ENCODE data around the gene DPYSL4.
"Not testable (repeated sequence)": the region's sequence is repeated elsewhere in the genome, so short reads cannot be mapped to it uniquely, and the experiment has no call there.

The DPYSL4 gene

DNA sequence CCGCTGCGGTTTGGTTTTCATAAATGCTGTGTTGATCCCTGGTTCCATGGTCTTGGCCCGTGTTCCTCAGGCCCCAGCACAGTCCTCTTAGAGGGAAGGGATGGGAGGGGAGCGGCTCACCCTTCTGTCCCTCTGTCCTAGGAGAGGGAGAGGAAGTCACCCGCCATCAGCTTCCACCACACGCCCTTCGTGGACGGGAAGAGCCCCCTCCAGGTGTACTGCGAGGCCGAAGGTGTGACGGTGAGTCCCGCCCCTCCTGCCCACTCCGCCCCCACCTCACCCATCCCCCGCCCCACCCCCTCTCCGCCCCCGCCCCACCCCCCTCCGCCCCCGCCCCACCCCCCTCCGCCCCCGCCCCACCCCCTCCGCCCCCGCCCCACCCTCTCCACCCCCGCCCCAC lies 37.5 kb upstream of the DPYSL4 start:
- no peak for DNase-seq (ENCODE audit: extremely low read depth in 1 of 2, low read depth in 1 of 2)

DNA sequence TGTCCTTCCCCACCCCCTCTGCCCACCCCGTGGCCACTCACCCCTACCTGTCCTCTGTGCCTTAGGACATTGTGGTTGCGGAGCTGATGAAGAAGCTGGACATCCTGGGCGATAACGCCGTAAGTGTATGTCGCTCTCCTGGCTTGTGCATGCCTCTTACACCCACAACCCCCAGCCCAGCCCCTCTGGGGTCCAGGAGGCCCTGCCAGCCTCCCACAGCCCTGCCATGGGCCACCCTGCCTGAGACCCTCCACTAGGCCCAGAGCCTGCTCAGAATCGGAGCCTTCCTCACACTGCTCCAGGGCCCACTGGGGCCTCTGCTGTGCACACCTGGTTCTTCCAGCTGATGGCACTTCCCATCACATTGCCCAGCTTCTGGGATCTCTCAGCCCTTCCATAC lies 36.8 kb upstream of the DPYSL4 start:
- no peak for DNase-seq (ENCODE audit: extremely low read depth in 1 of 2, low read depth in 1 of 2)

DNA sequence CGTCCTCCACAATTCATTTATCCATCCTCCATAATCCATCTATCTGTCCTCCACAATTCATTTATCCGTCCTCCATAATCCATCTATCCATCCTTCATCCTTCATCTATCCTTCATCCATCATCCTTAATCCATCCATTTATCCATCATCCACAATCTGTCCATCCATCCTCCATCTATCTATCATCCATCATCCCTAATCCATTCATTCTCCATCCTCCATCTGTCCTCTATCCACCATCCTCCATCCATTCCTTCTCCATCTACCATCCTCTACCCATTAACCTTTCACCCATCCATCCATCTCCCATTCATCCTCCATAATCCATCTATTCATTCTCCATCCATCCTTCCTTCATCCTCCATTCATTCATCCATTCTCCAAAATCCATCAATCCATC lies 36.0 kb upstream of the DPYSL4 start:
- no peak for DNase-seq (ENCODE audit: extremely low read depth in 1 of 2, low read depth in 1 of 2)

DNA sequence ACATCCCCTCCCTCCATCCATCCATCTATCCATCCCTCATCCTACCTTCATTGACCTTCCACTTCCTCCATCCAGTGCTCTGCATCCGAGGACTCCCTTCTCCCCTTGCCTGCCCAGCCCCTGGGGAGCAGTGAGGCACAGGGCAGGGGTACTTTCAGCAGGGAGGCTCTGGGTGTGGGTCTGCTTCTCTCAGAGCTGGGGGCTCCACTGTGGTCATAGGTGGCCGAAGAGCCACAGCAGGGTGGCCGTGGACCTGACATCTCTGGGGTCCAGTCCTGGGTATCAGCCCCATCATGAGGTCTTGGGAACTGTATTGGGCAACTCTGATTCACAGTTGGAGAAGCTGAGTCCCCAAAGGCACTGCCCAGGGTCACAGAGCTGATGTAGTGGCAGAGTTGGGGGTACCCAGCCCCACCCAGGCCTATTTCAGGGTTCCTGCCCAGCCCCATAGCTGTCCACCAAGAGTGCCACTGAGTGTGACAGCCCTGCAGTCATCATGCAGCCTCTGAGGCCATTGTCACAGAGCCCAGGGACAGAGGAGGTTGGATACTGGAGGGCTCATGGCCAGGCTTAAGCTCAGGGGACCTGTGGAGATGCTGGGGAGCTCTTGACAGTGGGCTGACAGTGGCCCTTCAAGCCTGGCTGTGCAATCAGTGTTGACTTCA lies 35.3 kb upstream of the DPYSL4 start:
- no peak for DNase-seq (ENCODE audit: extremely low read depth in 1 of 2, low read depth in 1 of 2)

DNA sequence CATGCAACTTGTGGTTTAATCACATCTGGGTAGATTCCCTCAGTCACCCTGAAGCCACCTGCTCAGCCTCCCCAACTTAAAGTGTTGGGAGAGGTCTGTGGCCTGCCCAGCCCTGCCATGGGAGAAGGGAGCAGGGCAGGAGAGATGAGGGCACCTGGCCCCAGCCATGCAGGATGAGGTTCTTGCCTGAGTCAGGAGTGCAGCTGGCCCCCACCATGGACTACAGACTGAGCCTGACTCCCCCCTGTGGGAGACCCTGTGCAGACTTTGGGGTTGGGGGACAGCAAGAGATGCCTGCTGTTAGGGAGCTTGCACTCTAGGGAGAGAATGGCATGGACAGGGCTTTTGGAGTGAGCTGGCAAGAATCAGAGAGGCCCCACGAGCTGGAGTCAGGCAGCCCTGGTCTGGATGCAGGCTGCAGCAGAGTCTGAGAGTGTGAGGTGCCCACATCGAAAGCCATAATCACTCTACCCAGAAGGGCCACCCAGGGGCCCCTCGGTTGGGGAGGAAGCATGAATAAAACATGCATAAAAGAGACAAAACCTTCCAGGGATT lies 34.7 kb upstream of the DPYSL4 start:
- DNase-seq (ENCODE audit: extremely low read depth in 1 of 2, low read depth in 1 of 2): no peak

DNA sequence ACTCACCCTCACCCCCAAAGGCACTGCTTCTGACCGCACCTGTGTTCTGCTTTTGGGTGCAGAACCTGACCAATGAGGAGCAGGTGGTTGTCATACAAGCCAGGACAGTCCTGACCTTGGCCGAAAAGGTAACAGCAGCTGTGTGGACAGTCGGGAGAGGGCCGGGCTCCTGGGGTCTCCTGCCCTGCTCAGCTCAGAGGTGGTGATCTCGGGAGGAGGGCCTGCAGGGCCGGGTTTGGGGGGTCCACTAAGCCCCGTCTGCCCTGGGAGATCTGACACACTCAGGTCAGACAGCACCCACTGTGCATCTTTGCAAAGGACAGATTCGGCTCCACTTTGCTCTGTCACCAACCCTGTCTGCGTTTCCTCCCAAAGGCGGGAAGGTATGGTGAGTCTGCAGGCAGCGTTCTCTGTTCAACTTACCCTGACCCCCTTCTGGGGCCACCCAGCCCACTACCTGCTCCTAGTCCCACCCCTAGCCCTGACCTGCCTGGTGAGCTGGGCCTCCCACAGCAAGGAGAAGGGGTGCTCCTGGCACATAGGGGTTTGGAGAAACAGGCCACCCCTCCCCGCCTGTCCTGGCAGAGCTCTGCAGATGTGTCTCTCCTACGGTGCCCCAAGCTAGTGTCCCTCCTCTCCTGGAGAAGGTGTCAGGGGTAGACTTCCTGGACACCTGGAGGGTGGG lies 33.7 kb upstream of the DPYSL4 start:
- DNase-seq (ENCODE audit: extremely low read depth in 1 of 2, low read depth in 1 of 2): no peak

DNA sequence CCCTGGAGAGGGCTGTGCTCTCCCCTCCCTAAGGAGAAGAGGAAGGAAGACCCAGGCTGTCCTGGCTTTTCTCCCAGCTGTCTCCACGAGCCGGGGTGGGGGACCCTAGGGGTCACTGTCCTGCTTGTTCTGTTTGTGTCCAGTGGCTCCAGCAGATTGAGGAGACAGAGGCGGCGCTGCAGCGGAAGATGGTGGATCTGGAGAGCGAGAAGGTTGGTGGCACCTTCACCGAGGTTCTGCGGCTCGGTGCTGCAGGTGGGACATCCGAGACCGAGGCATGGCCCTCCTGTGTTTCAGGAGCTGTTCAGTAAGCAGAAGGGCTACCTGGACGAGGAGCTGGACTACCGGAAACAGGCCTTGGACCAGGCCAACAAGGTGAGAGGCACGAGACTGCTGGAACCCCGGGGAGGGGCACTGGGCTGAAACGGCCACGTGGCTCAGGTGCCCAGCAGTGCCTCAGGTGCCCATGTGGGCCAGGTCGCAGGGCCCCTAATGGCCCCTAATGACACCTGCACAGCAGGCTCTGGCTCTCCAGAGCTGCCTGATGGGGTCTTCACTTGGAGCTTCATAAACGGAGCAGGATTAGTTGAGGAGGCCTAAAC lies 33.0 kb upstream of the DPYSL4 start:
- DNase-seq (ENCODE audit: extremely low read depth in 1 of 2, low read depth in 1 of 2): no peak

DNA sequence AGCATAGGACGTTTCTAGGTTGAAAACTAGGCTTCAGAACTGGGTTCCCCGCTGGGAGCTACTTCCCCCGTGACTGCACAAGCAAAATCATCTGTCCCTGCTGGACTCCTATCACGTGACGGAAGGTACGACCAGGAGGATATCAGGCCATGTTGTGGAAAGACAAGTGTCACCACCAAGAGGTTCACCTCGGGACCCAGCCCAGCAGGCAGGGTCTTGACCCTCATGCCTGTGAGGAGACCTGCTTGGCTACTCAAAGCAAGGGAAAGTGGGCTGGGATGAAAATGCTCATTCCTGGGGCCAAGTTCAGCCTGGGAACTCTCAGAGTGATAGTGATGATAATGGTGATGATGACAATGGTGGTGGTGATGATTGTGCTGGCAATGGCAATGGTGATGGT lies 32.3 kb upstream of the DPYSL4 start:
- DNase-seq (ENCODE audit: extremely low read depth in 1 of 2, low read depth in 1 of 2): no peak

DNA sequence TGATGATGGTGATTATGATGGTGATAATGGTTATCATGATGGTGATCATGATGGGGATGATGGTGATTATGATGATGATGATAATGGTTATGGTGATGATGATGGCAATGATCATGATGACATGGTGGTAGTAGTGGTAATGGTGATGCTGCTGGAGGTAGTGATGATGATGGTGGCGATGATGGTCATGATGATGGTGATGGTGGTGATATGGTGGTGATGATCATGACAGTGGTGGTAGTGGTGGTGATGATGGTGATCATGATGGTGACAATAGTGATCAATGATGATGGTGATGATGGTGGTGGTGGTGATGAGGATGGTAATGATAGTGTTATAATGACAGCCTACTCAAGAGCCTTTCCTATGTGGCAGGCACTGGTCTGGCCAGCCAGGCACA lies 31.8 kb upstream of the DPYSL4 start:
- no peak for DNase-seq (ENCODE audit: extremely low read depth in 1 of 2, low read depth in 1 of 2)

DNA sequence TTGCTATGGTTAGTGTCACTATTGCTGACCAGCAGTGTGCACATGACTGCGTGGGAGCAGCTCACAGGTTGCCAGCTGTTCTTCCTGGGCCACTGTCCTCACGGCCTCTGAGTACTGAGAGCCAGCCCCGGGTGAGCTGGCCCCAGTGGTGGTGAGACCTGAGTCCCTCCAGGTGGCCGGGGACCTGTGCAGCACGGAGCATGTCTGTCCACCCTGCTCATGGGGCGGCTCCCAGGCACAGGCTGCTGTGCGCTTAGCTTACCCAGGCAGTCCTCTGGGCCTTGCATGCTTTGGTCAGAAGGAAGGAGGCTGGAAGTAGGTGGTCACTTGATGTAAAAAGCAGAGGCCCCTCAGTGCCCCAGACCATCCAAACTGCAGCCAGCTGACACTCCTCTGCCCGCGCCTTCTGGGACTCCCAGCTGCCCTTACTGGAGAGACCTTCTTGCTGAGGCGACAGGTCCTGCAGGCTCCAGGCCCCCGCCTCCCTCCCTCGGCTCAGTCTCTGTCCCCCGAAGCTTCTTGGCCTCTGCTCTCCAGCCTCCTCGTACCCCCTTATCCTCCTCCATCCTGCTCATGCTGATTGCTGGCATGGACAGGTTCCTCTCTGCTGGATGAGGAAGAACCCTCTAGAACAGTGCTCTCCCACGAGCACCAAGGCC lies 30.9 kb upstream of the DPYSL4 start:
- DNase-seq (ENCODE audit: extremely low read depth in 1 of 2, low read depth in 1 of 2): no peak

DNA sequence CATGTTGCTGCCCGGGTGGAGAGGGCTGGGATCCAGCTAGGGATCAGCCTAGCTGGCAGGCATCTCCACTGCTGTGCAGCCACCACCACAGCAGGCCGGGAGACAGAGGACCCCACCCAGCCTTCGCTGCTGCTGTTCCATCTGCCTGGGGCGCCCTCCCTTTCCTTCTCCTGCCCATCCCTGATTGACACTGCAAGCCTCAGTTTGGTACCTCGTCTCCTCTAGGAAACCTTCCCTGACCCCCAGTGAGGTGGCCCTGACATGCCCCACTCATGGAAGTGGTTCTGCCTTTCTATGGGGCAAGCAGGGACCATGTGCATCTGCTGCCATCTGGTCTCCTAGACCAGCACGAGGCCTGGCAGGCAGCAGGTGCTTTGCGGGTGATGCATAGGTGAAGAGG lies 30.4 kb upstream of the DPYSL4 start:
- DNase-seq (ENCODE audit: extremely low read depth in 1 of 2, low read depth in 1 of 2): no peak

DNA sequence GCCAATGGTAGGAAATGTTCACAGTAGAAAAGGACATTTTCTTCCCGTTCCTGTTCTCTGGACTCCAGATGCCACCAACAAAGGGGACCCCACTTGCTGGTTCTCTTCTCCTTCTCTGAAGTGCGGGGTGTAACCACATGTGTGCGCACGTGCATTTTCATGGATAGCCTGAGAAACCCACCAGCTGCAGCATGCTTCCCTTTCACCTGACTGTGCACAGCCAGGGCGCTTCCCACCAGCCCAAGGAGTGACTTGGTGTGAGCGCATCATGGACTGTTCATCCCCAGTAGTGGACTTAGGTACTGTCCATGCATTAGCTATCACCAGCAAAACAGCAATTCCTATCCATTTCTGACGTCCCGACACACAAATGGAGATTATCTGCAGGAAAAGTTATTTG lies 29.6 kb upstream of the DPYSL4 start:
- DNase-seq (ENCODE audit: extremely low read depth in 1 of 2, low read depth in 1 of 2): no peak

DNA sequence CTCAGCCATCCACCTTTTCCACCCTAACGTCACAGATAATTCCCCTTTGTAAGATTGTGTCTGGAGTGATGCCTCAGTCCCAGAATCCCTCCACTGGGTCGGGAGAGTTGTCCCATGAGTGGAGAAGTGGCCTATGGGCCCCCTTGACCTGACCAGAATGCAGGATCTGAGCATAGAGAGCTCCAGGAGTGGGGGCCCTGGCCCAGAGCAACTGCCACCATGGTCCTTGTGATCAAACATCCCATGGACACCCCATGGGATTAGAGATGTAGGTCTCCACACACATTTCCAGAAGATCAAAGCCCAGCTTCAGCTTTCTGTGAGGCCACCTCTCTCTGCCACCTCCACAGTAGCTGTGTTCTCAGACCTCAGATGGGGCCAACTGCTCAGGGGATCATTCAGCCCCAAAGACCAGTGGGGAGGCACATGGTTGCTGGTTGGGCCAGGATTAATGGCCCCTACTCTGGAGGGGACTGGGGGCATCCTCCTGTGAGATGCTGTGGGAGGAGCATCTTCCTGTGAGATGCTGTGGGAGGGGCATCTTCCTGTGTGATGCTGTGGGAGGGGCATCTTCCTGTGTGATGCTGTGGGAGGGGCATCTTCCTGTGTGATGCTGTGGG lies 28.5 kb upstream of the DPYSL4 start:
- DNase-seq (ENCODE audit: extremely low read depth in 1 of 2, low read depth in 1 of 2): peak in 1 of 2 donors; percentile 14

DNA sequence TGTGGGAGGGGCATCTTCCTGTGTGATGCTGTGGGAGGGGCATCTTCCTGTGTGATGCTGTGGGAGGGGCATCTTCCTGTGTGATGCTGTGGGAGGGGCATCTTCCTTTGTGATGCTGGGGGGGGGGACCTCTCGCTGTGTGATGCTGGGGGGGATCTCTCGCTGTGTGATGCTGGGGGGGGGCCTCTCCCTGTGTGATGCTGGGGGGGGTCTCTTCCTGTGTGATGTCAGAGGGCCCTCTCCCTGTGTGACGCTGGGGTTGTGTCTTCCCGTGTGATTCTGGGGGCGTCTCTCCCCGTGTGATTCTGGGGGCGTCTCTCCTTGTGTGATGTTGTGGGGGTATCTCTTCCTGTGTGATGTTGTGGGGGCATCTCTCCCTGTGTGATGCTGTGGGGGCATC lies 27.9 kb upstream of the DPYSL4 start:
- DNase-seq (ENCODE audit: extremely low read depth in 1 of 2, low read depth in 1 of 2): no peak

DNA sequence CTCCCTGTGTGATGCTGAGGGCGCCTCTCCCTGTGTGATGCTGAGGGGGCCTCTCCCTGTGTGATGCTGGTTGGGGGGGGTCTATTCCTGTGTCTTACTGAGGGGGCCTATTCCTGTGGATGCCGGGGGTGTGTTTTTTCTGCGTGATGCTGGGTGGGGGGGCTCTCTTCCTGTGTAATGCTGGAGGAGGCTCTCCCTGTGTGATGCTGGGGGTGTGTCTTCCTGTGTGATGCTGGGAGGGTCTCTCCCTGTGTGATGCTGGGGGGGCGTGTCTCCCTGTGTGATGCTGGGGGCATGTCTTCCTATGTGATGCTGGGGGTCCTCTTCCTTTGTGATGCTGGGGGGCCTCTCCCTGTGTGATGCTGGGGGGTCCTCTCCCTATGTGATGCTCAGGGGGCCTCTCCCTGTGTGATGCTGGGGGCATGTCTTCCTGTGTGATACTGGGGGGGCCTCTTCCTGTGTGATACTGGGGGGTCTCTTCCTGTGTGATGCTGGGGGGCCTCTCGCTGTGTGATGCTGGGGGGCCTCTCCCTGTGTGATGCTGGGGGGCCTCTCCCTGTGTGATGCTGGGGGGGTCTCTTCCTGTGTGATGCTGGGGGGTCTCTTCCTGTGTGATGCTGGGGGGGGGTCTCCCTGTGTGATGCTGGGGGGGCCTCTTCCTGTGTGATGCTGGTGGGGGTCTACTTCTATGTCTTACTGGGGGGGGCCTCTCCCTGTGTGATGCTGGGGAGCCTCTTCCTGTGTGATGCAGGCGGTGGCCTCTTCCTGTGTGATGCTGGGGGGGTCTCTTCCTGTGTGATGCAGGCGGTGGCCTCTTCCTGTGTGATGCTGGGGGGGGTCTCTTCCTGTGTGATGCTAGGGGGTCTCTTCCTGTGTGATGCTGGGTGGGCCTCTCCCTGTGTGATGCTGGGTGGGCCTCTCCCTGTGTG lies 27.2 kb upstream of the DPYSL4 start:
- peak in 1 of 2 donors; percentile 17 for DNase-seq (ENCODE audit: extremely low read depth in 1 of 2, low read depth in 1 of 2)

DNA sequence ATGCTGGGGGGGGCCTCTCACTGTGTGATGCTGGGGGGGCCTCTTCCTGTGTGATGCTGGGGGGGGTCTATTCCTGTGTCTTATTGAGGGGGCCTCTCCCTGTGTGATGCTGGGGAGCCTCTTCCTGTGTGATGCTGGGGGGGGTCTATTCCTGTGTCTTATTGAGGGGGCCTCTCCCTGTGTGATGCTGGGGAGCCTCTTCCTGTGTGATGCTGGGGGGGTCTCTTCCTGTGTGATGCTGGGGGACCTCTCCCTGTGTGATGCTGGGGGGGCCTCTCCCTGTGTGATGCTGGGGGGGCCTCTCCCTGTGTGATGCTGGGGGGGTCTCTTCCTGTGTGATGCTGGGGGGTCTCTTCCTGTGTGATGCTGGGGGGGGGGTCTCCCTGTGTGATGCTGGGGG lies 26.5 kb upstream of the DPYSL4 start:
- DNase-seq (ENCODE audit: extremely low read depth in 1 of 2, low read depth in 1 of 2): not testable (repeated sequence)

DNA sequence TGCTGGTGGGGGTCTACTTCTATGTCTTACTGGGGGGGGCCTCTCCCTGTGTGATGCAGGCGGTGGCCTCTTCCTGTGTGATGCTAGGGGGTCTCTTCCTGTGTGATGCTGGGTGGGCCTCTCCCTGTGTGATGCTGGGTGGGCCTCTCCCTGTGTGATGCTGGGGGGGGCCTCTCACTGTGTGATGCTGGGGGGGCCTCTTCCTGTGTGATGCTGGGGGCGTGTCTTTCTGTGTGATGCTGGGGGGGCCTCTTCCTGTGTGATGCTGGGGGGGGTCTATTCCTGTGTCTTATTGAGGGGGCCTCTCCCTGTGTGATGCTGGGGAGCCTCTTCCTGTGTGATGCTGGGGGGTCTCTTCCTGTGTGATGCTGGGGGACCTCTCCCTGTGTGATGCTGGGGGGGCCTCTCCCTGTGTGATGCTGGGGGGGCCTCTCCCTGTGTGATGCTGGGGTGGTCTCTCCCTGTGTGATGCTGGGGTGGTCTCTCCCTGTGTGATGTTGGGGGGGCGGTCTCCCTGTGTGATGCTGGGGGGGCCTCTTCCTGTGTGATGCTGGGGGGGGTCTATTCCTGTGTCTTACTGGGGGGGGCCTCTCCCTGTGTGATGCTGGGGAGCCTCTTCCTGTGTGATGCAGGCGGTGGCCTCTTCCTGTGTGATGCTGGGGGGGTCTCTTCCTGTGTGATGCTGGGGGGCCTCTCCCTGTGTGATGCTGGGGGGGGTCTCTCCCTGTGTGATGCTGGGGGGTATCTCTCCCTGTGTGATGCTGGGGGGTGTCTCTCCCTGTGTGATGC lies 25.7 kb upstream of the DPYSL4 start:
- DNase-seq (ENCODE audit: extremely low read depth in 1 of 2, low read depth in 1 of 2): not testable (repeated sequence)

DNA sequence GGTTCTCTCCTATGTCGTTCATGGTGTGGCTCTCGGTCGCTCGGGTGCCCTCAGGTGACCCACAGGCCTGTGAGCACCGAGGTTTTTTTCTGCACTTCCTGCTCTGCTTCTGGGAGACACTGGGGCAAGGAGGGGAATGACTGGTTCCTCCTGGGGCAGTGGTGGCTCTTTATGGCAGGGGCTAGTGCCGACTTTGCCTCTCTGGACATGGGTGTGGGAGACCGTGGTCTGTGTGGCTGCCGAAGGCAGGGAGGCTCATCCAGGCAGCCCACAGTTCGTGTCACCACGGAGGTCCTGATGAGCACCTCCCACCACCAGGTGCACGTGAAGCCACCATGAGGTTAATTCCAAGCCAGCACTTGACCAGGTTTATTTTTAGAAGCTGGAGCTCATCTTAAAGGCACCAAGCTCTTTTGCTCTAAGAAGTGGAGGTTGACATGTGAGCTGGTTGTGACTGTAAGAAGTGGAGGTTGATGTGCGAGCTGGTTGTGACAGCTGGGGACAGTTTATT lies 24.7 kb upstream of the DPYSL4 start:
- no peak for DNase-seq (ENCODE audit: extremely low read depth in 1 of 2, low read depth in 1 of 2)

All from stimulated activated CD8-positive, alpha-beta memory T cell treated with anti-CD3 and anti-CD28 coated beads, Interleukin-7, amount 100 ng/mL, for 48 hours (primary cell).